GM21515 (cell line): ENCODE measurements around the gene SCG5.
"Not testable (repeated sequence)": the region's sequence is repeated elsewhere in the genome, so short reads cannot be mapped to it uniquely, and the experiment has no call there.

ENCODE experiments used
- ATAC-seq: cut with Tn5 transposase; IDR thresholded peaks from one replicate; pipeline ENCODE4 v1.9.1; 2021; ENCODE audit not compliant: unreplicated experiment

The SCG5 gene

GRCh38 chr15:32641517-32642059 is at the start of gene SCG5:
Gene SCG5, plus strand, starts transcription at chr15:32641710. Its CDS starts 1,883 bp downstream, at chr15:32643593.
- ATAC-seq, result no peak

- ATAC-seq, result not testable (repeated sequence)
Observed at GRCh38 chr15:32593151-32593550, 48.4 kb upstream of the SCG5 start, which contains the start of gene GOLGA8N. Gene GOLGA8N, plus strand, starts transcription at chr15:32593456.

- not testable (repeated sequence) for ATAC-seq
Observed at GRCh38 chr15:32609518-32609917, 32.0 kb upstream of the SCG5 start.

- ATAC-seq, result not testable (repeated sequence)
Observed at GRCh38 chr15:32610719-32611118, 30.8 kb upstream of the SCG5 start.

GRCh38 chr15:32614712-32615050 is 26.8 kb upstream of the SCG5 start:
- ATAC-seq, result peak; percentile 19

- peak; percentile 64 for ATAC-seq
Observed at GRCh38 chr15:32615051-32615870, 26.2 kb upstream of the SCG5 start, which contains the start of gene ARHGAP11A. Gene ARHGAP11A, plus strand, starts transcription at chr15:32615504. Its CDS starts 708 bp downstream, at chr15:32616212.

- ATAC-seq, result peak; percentile 16
Observed at GRCh38 chr15:32615871-32616426, 25.6 kb upstream of the SCG5 start.

GRCh38 chr15:32636410-32636809 is 5.1 kb upstream of the SCG5 start:
- ATAC-seq, result no peak

- no peak for ATAC-seq
Observed at GRCh38 chr15:32636908-32637567, 4.5 kb upstream of the SCG5 start.

- no peak for ATAC-seq
Observed at GRCh38 chr15:32637704-32638103, 3.8 kb upstream of the SCG5 start.

GRCh38 chr15:32642667-32643435 is 1.3 kb downstream of the SCG5 start:
- ATAC-seq, result no peak

- ATAC-seq, result no peak
Observed at GRCh38 chr15:32643907-32644445, 2.5 kb downstream of the SCG5 start.

- no peak for ATAC-seq
Observed at GRCh38 chr15:32646291-32646690, 4.8 kb downstream of the SCG5 start.

GRCh38 chr15:32649342-32649741 is 7.8 kb downstream of the SCG5 start:
- no peak for ATAC-seq

GRCh38 chr15:32651229-32651837 is 9.8 kb downstream of the SCG5 start:
- ATAC-seq, result peak; percentile 81

- ATAC-seq, result no peak
Observed at GRCh38 chr15:32652178-32652577, 10.7 kb downstream of the SCG5 start.

- ATAC-seq, result no peak
Observed at GRCh38 chr15:32656091-32656490, 14.6 kb downstream of the SCG5 start.

GRCh38 chr15:32656496-32656895 is 15.0 kb downstream of the SCG5 start:
- ATAC-seq, result no peak

- ATAC-seq, result no peak
Observed at GRCh38 chr15:32657198-32657883, 15.8 kb downstream of the SCG5 start.

- no peak for ATAC-seq
Observed at GRCh38 chr15:32657941-32658340, 16.4 kb downstream of the SCG5 start.
